GM12891 (cell line): ENCODE results near the gene C21orf91.

Experiments used
- PAX5 ChIP-seq: IDR thresholded peaks from 2 replicates; pipeline ENCODE4 v1.6.1; 2011; ENCODE audit warnings: low read length, moderate library complexity, mild to moderate bottlenecking; ENCODE audit not compliant: insufficient read depth, severe bottlenecking
- POLR2A ChIP-seq: IDR thresholded peaks from 2 replicates; pipeline ENCODE4 v1.6.1; 2011; ENCODE audit warnings: low read depth, low read length, control low read depth
- POLR2AphosphoS5 ChIP-seq: IDR thresholded peaks from 2 replicates; pipeline ENCODE4 v1.6.1; 2011; ENCODE audit warnings: low read depth, low read length, control low read depth
- POU2F2 ChIP-seq: IDR thresholded peaks from 2 replicates; pipeline ENCODE4 v1.6.1; 2011; ENCODE audit warnings: low read depth, mild to moderate bottlenecking, control low read depth, low read length, moderate library complexity
- SPI1 ChIP-seq: IDR thresholded peaks from 2 replicates; pipeline ENCODE4 v1.6.1; 2011; ENCODE audit warnings: low read depth, low read length, control low read depth
- TAF1 ChIP-seq: IDR thresholded peaks from 2 replicates; pipeline ENCODE4 v1.6.1; 2011; ENCODE audit warnings: low read depth, low read length, control low read depth

DNA sequence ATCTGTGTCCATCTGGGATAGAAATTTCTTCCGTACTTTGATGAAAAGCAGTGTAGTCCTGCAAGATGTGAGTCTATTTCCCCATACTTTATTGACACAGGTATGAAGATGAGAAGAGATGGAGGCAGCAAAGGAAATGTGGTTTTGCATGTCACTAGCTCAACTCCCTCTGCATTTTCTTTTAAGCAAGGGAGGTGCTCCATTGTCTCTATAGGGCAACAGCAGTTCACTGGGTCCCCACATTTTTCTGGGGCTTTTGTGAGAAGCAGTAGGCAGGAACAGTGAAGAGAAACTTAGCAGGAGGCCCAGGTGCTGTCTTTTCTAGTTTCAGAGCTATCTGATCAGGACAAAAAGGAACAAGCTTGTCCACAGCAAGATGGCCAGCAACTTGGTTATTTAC lies 37.1 kb downstream of the C21orf91 start:
- TF ChIP-seq POLR2A (no peak), POLR2AphosphoS5 (no peak), TAF1 (no peak), POU2F2 (no peak), SPI1 (no peak), PAX5 (no peak)
